GM23338 (cell line): ENCODE measurements around the gene CACNG3.

Experiments used
- EZH2phosphoT487 ChIP-seq: fragments of 200-600 bp; sonication (generic); IDR thresholded peaks from one replicate; pipeline ENCODE4 v1.8.1; 2018; ENCODE audit warnings: antibody characterized with exemption; ENCODE audit not compliant: unreplicated experiment
- JUNB ChIP-seq: IDR thresholded peaks from one replicate; pipeline ENCODE4 v1.6.1; 2016; ENCODE audit warnings: antibody characterized with exemption; ENCODE audit not compliant: unreplicated experiment
- ZNF331 ChIP-seq: fragments of 250-450 bp; sonication (Bioruptor Pico); IDR thresholded peaks from 2 replicates; pipeline ENCODE4 v1.5.0; 2020; ENCODE audit warnings: low read depth, mild to moderate bottlenecking, moderate library complexity
- TF ChIP-seq, protein P1 (sequence below), 2 experiments: fragments of 200-600 bp in 1 of 2; sonication (generic) in 1 of 2; conservative IDR thresholded peaks; 2 replicates each; pipeline versions ENCODE4 v1.5.1 to v1.6.1; 2016 to 2017; ENCODE audit warnings: antibody characterized with exemption in 2 of 2, low read depth in 2 of 2, mild to moderate bottlenecking in 2 of 2, moderate library complexity in 1 of 2
- TF ChIP-seq, protein P2 (sequence below): IDR thresholded peaks from one replicate; pipeline ENCODE4 v1.6.1; 2018; ENCODE audit warnings: antibody characterized with exemption; ENCODE audit not compliant: unreplicated experiment
- TF ChIP-seq, protein P3 (sequence below): IDR thresholded peaks from 2 replicates; pipeline ENCODE4 v1.6.1; 2016; ENCODE audit warnings: antibody characterized with exemption

DNA sequence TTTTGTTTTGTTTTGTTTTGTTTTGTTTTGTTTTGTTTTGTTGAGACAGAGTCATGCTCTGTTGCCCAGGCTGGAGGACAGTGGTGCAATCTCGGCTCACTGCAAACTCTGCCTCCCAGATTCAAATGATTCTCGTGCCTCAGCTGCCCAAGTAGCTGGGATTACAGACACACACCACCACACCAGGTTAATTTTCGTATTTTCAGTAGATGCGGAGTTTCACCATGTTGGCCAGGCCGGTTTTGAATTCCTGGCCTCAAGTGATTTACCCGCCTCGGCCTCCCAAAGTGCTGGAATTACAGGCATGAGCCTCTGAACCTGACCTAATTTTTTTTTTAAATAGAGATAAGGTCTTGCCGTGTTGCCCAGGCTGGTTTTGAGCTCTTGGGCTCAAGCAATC lies 46.5 kb downstream of the CACNG3 start:
- TF ChIP-seq, protein P1, sequence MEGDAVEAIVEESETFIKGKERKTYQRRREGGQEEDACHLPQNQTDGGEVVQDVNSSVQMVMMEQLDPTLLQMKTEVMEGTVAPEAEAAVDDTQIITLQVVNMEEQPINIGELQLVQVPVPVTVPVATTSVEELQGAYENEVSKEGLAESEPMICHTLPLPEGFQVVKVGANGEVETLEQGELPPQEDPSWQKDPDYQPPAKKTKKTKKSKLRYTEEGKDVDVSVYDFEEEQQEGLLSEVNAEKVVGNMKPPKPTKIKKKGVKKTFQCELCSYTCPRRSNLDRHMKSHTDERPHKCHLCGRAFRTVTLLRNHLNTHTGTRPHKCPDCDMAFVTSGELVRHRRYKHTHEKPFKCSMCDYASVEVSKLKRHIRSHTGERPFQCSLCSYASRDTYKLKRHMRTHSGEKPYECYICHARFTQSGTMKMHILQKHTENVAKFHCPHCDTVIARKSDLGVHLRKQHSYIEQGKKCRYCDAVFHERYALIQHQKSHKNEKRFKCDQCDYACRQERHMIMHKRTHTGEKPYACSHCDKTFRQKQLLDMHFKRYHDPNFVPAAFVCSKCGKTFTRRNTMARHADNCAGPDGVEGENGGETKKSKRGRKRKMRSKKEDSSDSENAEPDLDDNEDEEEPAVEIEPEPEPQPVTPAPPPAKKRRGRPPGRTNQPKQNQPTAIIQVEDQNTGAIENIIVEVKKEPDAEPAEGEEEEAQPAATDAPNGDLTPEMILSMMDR (conservative IDR thresholded peaks at IDR 0.05; ENCODE audit: low read depth in 2 of 2) = no peak
- TF ChIP-seq ZNF331 (CRISPR knock-in tag) (no peak), JUNB (no peak), EZH2phosphoT487 (no peak)
- TF ChIP-seq, protein P2, sequence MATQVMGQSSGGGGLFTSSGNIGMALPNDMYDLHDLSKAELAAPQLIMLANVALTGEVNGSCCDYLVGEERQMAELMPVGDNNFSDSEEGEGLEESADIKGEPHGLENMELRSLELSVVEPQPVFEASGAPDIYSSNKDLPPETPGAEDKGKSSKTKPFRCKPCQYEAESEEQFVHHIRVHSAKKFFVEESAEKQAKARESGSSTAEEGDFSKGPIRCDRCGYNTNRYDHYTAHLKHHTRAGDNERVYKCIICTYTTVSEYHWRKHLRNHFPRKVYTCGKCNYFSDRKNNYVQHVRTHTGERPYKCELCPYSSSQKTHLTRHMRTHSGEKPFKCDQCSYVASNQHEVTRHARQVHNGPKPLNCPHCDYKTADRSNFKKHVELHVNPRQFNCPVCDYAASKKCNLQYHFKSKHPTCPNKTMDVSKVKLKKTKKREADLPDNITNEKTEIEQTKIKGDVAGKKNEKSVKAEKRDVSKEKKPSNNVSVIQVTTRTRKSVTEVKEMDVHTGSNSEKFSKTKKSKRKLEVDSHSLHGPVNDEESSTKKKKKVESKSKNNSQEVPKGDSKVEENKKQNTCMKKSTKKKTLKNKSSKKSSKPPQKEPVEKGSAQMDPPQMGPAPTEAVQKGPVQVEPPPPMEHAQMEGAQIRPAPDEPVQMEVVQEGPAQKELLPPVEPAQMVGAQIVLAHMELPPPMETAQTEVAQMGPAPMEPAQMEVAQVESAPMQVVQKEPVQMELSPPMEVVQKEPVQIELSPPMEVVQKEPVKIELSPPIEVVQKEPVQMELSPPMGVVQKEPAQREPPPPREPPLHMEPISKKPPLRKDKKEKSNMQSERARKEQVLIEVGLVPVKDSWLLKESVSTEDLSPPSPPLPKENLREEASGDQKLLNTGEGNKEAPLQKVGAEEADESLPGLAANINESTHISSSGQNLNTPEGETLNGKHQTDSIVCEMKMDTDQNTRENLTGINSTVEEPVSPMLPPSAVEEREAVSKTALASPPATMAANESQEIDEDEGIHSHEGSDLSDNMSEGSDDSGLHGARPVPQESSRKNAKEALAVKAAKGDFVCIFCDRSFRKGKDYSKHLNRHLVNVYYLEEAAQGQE = no peak
- TF ChIP-seq, protein P3, sequence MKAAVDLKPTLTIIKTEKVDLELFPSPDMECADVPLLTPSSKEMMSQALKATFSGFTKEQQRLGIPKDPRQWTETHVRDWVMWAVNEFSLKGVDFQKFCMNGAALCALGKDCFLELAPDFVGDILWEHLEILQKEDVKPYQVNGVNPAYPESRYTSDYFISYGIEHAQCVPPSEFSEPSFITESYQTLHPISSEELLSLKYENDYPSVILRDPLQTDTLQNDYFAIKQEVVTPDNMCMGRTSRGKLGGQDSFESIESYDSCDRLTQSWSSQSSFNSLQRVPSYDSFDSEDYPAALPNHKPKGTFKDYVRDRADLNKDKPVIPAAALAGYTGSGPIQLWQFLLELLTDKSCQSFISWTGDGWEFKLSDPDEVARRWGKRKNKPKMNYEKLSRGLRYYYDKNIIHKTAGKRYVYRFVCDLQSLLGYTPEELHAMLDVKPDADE = no peak
